NOMO-1 (cell line): ENCODE results near the gene MTG1.
A peak's percentile ranks its signal among the peaks of the same experiment; 100 is the strongest.
"Not testable (repeated sequence)": the region's sequence is repeated elsewhere in the genome, so short reads cannot be mapped to it uniquely, and the experiment has no call there.

Experiments
- DNase-seq, 2 experiments: peaks; one replicate each; lab custom pipeline; 2025; ENCODE audit not compliant: unreplicated experiment in 2 of 2; lab: John Stamatoyannopoulos, UW

The MTG1 gene

DNA sequence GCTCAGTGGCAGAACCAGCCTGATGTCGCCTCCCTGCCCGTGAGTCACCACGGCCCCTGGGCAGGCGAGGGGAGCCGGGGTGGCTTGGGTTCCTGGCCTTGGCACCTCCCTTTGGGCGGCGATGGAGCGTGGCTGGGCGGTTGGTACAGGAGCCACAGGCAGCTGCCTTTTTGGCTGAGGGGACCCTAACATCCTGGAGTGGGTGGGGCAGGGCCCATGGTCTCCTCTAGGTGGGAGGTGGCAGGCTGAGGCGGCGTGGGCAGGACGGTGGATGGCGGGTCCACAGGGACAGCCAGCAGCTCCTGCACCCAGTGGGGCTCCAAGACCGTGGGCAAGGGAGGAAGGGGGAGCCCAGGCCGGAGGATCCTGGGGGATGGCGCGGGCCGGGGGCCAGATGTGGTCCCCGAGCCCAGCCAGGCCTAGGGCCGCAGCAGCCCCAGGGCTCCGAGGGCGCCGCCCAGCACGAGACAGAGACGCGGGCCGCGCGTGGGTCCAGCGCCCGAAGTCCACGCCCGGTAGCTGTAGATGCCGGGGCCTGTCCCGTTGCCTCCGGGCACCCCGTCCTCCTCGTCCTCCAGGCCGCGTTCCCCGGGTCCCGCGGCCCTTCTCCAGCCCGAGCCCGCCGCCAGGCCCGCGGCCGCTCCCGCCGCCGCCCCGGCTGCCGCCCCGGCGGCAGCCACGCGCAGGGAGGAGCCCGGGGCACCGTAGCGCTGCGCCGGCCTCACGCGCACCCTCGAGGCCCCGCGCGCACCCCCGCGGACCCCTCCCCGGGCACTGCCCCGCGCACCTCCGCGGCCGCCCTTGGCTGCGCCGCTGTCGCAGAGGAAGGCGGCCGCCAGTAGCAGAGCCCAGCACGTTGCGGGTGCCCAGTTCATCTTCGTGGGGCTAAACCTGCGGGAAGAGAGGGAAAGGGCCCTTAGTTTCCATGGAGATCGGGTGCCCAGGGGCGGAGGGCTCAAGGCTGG, 29.1 kb downstream of the MTG1 start:
- no peak for DNase-seq

GRCh38 chr10:133424102-133424501, 30.1 kb downstream of the MTG1 start:
- not testable (repeated sequence) for DNase-seq

DNA sequence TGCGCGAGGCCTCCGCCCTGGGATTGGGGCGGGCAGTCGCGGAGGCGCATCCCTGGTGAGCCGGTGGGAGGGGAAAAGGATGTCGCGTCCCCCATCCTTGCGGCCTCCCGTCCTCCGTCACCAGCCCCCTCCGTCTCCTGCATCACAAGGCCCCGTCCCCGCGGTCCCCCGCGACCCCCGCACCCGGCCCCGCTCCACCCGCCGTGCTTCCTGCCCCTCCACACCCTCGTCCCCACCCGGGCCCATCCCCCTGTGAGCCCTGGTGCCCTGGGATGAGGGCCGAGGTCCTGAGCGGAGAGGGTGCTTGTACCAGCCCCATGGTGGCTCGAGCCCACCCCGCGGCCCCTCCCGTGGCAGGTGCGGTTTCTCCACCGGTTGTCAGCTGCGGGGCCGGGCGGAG, 30.6 kb downstream of the MTG1 start, which contains the start of gene SPRN:
Gene SPRN, minus strand, starts transcription at position 25 of the 400 bp plus-strand sequence. CDS start 944 bp downstream, outside the sequence.
- not testable (repeated sequence) for DNase-seq

DNA sequence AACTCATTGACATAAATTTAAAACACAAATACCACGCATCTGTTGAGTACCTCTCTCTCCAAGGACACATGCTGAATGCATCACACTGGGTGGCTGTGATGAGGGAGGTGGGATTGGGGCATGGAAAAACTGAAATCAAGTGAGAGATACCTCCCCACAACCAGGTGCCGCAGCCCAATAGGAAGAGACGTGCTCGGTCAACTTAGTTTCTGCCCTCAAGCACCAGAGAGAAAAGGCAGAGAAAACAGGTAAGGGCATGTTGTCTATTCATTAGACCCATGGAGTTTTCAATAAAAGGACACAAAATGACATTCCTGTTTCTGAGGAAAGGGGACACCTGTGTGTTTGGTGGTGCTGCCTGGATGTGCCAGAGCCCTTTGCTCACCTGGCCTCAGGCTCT, 35.6 kb downstream of the MTG1 start:
- not testable (repeated sequence) for DNase-seq

DNA sequence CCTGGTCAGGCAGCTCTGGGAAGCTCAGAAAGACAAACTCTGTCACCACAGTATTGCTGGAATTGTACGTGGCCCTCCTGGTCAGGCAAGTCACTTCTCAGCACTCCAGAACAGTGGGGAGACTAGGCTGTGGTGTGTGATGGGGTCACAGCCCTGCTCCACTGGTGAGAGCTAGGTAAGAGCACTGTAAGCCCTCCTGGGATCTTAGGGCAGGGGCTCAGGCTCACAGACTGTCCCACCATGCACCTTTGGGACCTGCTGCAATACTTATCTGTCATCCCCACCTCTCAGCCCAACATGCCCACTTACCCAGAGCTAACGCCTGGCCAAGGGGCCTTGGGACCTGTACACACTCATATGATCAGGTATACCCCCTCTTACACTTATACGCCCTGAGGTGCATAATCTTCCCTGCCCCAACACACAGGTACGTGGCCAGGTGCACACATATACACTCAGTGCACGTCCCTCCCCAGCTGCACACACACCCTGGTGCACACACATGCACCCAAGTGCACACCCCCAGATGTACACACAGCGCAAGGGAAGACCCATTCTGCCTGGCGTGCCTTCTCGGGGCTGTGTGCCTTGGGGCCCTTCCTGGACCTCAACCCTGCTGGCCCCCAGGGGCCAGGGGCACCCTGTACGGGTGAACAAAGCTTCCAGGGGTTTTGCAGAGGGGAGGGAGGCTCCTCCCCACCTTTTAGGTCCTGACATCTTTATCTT, 38.1 kb downstream of the MTG1 start:
- not testable (repeated sequence) for DNase-seq

GRCh38 chr10:133432789-133433188, 38.8 kb downstream of the MTG1 start:
- not testable (repeated sequence) for DNase-seq

- DNase-seq = peak in 1 of 2 experiments; percentile 68
Observed at GRCh38 chr10:133438711-133439273, 44.8 kb downstream of the MTG1 start.

DNA sequence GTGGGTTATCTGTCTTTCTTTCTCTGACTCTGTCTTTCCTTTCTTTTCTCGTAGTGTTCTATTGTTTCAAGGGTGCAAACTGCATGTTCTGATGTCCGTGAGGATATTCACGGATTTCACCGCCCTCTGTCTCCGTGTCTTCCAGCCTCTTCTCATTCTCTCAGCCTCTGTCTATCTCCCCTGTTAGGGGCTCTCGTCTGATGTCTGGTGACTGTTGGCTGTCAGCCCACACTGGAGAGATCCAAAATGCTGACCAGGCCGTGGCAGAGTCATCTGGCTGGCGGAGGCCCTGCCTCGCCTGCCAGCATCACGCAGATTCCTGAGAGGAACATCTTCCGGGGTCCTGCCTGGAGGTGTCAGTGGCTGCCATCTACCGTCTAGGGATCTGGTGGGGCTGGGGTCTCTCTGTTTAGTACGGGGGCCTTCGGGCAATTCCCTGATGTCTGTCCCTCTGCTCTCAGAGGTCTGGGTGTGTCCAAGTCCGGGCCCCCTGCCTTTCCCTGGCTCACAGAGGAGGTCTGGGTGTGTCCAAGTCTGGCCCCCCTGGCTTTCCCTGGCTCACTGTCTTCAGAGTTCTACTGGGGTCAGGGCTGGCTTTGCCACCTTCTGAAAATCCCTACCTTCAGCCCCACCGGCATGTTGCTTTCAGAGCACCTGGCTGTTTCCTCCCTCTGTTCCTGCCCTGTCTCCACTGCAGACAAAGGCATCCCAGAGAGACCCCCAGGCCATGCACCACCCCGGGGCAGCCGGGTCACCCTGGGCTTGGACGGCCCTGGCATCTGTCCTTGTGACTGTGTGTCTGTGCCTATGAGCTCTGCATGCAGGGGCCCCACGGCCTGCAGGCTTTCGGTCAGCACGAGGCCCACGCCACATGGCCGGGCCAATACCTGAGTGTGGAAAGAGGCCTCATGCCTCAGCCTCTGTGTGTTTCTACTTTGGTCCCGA, 45.8 kb downstream of the MTG1 start:
- DNase-seq = no peak

- DNase-seq = no peak
Observed at GRCh38 chr10:133440633-133441285, 46.8 kb downstream of the MTG1 start.

DNA sequence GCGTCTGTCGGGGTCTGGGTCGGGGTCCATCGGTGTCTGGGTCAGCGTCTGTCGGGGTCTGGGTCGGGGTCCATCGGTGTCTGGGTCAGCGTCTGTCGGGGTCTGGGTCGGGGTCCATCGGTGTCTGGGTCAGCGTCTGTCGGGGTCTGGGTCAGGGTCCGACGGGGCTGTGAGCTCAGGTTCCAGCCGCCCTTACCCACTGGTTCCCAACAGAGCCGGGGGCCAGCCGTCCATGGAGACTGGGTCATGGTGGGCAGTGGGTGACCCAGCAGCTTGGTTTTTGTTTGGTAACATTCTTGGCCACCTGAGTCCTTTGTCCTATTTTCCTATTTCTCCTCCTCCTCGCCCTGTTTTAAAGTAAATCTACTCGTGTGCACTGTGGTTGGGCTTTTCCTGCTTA, 47.4 kb downstream of the MTG1 start:
- not testable (repeated sequence) for DNase-seq

DNA sequence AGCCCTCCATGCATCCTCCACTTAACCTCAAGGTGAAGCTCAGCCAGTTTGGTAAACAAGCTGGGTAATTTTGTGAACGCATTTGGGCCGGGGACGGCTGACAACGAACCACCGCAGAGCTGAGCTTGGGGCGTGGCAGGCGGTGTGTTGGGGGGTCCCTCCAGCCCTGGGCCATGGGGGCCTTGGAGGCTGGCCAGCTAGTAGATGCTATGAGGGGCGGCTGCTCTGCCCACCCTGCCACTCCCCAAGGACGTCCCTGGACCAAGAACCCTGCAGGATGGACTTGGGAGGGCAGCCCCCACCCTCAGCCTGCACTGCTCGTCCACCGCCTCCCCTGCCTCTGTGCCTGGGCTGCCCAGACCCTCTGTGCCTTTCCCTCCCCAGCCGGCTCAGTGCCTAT, 47.8 kb downstream of the MTG1 start:
- no peak for DNase-seq

DNA sequence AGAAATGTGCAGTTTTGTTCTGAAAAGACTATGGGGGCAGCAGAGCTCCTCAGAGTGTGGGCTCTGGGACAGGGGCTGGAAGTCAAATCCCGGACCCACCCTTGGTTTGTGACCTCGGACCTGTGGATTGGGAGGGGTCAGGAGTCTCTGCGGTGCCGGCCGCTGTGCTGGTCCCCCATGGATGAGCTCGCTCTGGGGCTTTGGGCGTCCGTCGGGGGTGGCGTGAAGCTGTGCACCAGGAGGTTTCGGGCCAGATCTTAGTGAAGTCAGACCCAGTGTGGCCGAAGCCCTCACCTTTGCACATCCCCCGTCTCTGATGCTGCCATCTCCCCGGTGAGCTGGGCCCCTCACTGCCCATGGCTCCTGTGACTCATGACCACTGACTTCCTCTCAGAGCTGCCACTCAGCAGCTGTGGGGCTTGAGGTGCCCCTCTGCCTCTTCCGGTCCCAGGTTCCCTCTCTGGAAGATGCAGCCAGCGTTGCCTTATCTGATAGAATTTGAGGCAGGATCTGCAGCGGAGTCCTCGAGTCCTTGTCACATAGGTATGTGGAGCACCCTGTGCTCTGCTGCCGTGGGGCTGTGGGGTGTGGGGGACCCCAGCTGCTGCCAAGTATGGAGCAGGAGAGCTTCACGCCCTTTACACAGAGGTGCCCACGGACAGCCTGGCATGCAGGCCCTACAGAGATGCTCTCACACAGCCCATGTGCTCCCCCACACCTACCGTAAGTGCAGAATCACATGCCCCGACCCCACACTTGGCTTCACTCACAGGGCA, 48.4 kb downstream of the MTG1 start:
- DNase-seq = peak; percentile 83 to 86

DNA sequence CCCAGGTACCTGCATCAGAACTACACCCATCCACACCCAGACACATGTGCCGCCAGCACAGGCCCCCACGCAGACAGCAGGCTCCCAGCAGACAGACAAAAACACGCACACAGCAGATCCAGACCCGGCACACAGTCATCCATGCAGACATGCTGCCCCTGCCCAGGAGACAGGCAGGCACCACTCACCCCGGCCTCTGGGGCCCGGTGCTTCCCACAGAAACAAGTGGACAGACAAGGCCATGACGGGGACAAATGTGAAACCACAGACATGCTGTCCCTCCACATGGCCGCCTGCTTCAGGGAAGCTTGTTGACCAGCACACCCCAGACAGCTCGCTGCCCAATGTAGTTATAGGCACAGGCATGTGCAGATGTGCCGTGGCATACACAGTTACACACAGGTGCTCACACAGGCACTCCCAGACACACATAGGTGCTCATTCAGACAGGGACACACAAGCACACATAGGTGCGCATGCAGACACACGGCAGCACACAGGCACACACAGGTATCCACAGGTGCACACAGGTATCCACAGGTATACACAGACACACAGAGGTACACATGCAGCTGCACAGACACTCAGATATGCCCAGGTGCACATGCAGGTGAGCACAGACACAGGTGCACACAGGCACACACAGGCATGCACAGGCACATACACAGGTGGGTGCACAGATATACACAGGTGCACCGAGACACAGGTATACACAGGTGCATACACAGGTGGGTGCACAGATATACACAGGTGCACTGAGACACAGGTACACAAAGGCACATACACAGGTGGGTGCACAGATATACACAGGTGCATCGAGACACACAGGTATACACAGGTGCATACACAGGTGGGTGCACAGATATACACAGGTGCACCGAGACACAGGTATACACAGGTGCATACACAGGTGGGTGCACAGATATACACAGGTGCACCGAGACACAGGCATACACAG, 49.3 kb downstream of the MTG1 start:
- DNase-seq = no peak

DNA sequence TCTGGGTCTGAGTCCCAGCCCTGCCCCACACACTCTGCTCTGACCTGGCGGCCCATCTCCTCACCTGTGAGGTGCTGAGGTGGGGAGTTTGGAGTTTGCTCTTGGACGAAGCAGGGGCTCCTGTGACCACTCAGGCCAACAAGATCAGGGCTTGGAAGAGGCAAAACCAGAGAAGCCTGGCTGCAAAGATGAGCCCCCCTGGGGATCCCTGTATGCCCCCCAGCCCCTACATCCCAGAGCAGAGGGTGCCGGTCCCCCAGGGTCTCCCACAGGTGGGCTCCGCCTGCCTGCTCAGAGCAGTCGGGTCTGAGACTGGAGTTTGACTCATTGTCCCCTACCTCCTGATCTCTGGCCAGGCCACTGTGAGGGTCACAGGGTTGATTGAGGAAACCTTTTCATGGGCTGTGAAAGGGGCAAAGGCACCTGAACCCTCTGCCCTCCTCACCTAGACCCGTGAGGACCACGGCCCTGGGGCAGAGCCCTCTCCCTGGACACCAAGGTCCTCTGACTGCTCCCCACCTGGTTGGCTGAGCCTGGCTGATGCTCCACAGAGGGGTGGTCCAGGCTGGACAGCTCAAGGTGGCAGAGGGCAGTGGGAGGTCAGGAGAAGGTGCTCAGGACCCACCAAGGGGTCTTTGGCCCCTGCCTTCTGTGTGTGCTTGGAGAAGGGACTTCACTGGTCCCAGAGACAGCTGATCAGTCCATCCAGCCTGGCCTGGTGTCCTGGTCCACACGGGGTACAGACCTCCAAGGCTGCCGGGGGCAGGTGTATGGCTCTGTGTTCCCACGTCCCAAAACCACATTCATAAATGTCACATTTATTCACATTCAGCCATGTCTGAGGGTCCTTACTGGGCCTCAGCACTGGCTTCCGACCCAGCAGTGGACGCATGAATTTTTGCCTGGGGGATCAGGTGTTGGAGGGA, 50.6 kb downstream of the MTG1 start:
- DNase-seq = no peak

DNA sequence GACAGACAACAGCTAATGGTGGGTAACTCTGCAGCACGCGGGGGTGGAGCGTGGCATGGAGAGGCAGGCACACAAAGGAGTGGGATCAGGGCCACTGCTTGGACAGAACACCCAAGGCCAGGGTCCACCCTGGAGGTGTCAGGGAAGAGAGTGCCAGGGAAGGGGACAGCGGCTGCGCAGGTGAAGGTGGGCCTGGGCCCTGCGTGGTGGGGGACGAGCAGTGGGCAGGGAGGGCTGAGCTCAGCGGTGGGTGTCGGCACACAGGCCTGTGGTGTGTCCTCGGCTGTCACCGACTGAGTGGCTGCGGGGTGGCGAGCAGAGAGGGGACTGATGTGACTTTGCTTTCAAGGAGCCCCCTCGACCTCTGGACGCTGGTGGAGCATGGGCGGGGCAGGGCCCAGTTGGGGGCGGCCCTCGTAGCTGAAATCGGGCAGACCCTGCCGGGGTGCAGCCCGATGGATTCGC, 51.3 kb downstream of the MTG1 start:
- no peak for DNase-seq
